BJ (cell line): ENCODE data around the gene DMBT1. TPM values are rescaled to one million over a fixed set of nuclear protein-coding genes. Genes with fewer than 3 reads are reported as not detected.

Source experiments
- CTCF ChIA-PET: fragments of 350-600 bp; formaldehyde crosslinking; extraction: SDS; loops from one replicate; lab custom pipeline; 2021; ENCODE audit warnings: antibody characterized with exemption, inconsistent platforms; lab: Yijun Ruan, JAX
- POLR2A ChIA-PET: fragments of 300-600 bp; sonication (Branson Sonifier 250); formaldehyde crosslinking; extraction: SDS; loops from one replicate; lab custom pipeline; 2021; ENCODE audit warnings: antibody characterized with exemption; lab: Charles Lee
- DNase-seq: peaks from one replicate; pipeline ENCODE4 v3.0.0-alpha.2; 2011; ENCODE audit warnings: low read depth
- H3K27me3 ChIP-seq: 2 replicates; pipeline ENCODE4 v1.6.0; 2011; ENCODE audit warnings: low read length; ENCODE audit not compliant: control insufficient read depth, insufficient read depth
- H3K36me3 ChIP-seq: 2 replicates; pipeline ENCODE4 v1.5.1; 2011; ENCODE audit warnings: low read length; ENCODE audit not compliant: control insufficient read depth, insufficient read depth
- H3K4me3 ChIP-seq: 2 replicates; pipeline ENCODE4 v1.5.1; 2011; ENCODE audit warnings: low read depth, mild to moderate bottlenecking, control low read depth, low read length
- polyA plus RNA-seq: library from polyadenylated mRNA; depleted of rRNA; stranded (reverse); fragments of >200 nt; gene quantifications from 2 replicates; pipeline ENCODE4 v1.2.3, GENCODE V29; 2011
- TF ChIP-seq, protein P1 (sequence below): IDR thresholded peaks from 2 replicates; pipeline ENCODE4 v1.5.1; 2011; ENCODE audit warnings: low read depth, mild to moderate bottlenecking, control low read depth, inconsistent platforms, low read length, moderate library complexity; ENCODE audit not compliant: insufficient read depth

DMBT1 gene
- polyA plus RNA-seq, 1 experiment: 0.01 TPM

DNA sequence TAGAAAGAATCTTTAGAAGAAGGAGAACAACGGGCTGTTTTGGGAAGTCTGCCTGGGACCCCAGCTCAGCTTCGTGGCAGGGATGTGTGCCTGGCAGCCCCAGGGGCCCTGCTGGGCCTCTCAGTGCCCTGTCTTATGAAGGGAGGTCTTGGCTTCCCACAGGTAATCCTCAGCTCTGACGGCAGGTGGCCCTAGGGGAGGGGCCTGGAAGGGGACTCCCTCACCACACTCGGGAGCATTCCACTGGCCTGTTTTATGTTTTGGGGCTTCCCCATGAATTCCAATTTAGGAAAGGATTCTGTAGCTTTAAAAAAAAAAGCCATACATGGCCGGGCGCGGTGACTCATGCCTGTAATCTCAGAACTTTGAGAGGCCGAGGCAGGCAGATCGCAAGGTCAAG lies 3.0 kb upstream of the DMBT1 start:
- ChIA-PET CTCF (interaction anchor here (0.8 to 3.2 kb wide), 5 partner anchors 8 to 215 kb away, joined by 3 to 11 read pairs (median 6); no protein-coding TSS in a partner anchor), POLR2A (no interaction called here)
- H3K4me3 ChIP-seq: no peak overlapping the region
- H3K36me3 ChIP-seq: no peaks in the 10 kb centered on the region
- DNase-seq: no peak
- 0 out of 2 replicates have a peak, but pooled peaks cover 1% of the 10 kb centered on the region for H3K27me3 ChIP-seq
- TF ChIP-seq, protein P1, sequence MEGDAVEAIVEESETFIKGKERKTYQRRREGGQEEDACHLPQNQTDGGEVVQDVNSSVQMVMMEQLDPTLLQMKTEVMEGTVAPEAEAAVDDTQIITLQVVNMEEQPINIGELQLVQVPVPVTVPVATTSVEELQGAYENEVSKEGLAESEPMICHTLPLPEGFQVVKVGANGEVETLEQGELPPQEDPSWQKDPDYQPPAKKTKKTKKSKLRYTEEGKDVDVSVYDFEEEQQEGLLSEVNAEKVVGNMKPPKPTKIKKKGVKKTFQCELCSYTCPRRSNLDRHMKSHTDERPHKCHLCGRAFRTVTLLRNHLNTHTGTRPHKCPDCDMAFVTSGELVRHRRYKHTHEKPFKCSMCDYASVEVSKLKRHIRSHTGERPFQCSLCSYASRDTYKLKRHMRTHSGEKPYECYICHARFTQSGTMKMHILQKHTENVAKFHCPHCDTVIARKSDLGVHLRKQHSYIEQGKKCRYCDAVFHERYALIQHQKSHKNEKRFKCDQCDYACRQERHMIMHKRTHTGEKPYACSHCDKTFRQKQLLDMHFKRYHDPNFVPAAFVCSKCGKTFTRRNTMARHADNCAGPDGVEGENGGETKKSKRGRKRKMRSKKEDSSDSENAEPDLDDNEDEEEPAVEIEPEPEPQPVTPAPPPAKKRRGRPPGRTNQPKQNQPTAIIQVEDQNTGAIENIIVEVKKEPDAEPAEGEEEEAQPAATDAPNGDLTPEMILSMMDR: no peak

DNA sequence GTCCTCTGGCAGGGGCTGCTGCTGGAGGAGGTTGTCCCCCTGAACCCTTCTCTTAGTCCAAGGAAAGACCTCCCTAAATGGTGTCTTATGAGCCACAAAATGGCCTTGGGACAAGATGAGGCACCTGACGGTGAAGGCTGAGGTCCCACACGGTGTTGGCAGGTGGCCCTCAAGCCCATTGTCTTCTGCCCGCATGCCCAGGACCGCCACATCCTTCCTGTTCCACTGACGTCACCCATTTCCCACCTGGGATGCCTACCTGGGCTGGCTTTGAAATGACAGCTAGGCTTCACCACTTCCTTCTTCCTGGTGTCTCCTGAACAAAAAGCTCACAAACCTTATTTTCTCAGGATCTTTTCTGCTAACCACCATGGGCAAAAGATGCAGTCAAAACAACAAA lies 2.1 kb upstream of the DMBT1 start:
- Histone ChIP-seq H3K27me3 (peaks cover 3% of the 10 kb centered on the region; the same call in 1 of the 2 replicates), H3K4me3 (no peak overlapping the region), H3K36me3 (no peaks in the 10 kb centered on the region)
- DNase-seq: no peak
- TF ChIP-seq, protein P1: no peak
- POLR2A ChIA-PET: no interaction called here
- CTCF ChIA-PET: interaction anchor here (1.1 to 2.3 kb wide), 4 partner anchors 10 to 216 kb away, joined by 3 to 9 read pairs (median 5); no protein-coding TSS in a partner anchor

DNA sequence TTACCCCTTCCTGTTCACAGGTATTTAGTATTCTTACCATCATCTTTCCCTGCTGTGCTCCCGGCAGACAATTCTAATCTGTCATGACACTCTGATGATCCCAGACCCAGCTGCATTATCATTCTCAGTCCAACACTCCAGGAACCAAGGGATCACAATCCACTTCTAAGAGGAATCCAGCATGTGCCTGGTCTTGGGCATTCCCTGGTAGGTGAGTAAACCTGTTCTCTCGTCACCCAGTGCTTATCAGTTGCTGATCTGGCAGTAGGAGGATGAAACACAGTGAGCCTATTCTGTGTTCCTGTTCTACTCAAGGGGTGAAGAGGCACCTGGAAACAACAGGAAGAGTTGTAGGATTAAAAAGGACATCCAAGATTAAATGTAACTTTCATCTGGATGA lies 1.3 kb upstream of the DMBT1 start:
- ChIA-PET CTCF (interaction anchor here (1.2 kb wide), 1 partner anchor 45 kb away, joined by 3 read pairs; no protein-coding TSS in a partner anchor), POLR2A (no interaction called here)
- Histone ChIP-seq H3K4me3 (no peak overlapping the region), H3K27me3 (peaks cover 7% of the 10 kb centered on the region; the same call in 1 of the 2 replicates), H3K36me3 (no peaks in the 10 kb centered on the region)
- TF ChIP-seq, protein P1: no peak
- no peak for DNase-seq

DNA sequence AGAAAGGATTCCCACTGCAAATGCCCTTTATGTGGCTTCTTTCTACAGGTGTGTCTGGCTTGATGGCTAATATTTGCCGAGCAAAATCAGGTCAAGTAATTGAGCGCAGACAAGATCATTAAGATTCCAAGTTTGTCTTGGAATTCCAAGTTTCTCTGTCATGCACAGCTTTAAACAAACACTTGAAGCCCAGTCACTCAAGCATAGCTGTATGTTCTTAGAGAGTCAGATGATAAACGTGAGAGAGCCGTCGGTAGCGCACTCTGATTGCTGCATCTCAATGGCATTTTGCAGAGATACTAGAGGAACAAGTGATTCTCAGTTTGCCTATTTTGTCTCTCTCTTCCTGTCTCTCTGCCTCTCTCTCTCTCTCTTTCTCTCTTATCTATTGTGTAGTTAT lies 658 bp downstream of the DMBT1 start:
- DNase-seq: no peak
- Histone ChIP-seq H3K4me3 (no peak overlapping the region), H3K27me3 (peaks cover 7% of the 10 kb centered on the region; the same call in 1 of the 2 replicates), H3K36me3 (no peaks in the 10 kb centered on the region)
- ChIA-PET POLR2A (no interaction called here), CTCF (interaction anchor here (1.0 to 1.3 kb wide), 3 partner anchors 13 to 218 kb away, joined by 3 read pairs; partner anchors contain the start of gene PLEKHA1)
- TF ChIP-seq, protein P1: no peak

DNA sequence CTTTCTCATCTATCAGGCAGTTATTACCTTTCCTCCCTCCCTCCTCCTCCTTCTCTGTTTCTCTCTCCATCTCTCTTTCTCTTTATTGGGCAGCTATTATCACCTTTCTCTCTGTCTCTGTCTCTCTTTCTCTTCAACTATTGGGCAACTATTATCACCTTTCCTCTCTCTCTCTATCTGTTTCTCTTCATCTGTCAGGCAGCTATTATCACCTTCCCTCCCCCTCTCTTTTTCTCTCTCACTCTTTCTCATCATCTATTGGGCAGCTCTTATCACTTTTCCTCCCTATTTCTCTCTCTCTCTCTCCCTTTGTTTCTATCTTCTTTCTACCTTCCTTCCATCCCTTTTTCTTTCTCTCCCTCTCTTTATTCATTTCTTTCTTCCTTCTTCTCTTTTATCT lies 1.2 kb downstream of the DMBT1 start:
- peaks cover 7% of the 10 kb centered on the region; the same call in 1 of the 2 replicates for H3K27me3 ChIP-seq
- H3K36me3 ChIP-seq: no peaks in the 10 kb centered on the region
- POLR2A ChIA-PET: no interaction called here
- TF ChIP-seq, protein P1: no peak
- no peak for DNase-seq
- CTCF ChIA-PET: interaction anchor here (1.3 kb wide), 1 partner anchor 188 kb away, joined by 3 read pairs; the partner anchor contains the start of gene PLEKHA1
- no peak overlapping the region for H3K4me3 ChIP-seq
